NCI-H2196 treated with DMSO at 0.1 percent for 48 hours (cell line): ENCODE data around the gene ZCCHC8.
"Not testable (repeated sequence)": the region's sequence is repeated elsewhere in the genome, so short reads cannot be mapped to it uniquely, and the experiment has no call there.

Experiments used
- DNase-seq: peaks from one replicate; lab custom pipeline; 2025; ENCODE audit not compliant: unreplicated experiment; lab: John Stamatoyannopoulos, UW

The ZCCHC8 gene

GRCh38 chr12:122473543-122474323, 27.0 kb downstream of the ZCCHC8 start:
- no peak for DNase-seq

DNA sequence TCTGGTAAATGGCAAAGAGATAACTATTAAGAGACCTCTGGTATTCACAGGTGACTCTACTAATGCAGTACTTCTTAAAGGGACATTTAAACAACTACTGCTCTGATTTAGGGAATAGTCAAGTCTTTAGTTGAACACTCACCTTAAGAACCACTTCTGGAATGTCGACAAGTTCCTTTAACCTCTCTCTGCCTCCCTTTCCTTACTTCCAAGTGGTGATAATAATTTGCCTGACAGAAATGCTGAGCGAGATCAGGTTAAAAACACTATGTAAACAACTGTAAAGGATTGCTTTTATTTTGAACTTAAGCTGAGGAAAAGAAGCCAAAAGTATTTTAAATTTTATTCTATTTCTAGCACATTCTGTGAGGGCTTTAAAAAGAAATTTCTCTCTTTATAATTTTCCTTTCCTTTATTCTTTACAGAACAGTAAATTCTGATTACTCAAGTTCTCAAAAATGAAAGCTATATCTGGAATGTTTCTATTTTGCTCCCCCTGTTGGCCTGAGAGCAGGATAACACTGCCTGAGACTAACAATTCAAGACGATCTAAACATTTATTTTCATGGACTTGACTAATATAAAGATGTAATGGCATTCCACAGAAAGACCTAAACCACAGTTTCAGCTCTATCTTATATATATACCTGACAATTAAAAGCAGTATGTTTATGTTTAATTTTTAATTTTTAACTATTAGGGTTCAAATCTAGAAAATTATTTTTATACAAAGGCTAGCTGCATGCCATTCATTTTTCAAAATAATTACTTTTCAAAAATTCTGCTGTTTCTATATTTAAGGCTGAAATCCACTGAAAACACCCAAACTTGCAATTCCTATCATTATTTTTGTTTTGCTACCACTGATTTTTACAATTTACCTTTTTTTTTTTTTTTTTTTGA, 29.2 kb downstream of the ZCCHC8 start:
- peak; percentile 53 for DNase-seq

GRCh38 chr12:122470576-122470975, 30.2 kb downstream of the ZCCHC8 start:
- not testable (repeated sequence) for DNase-seq

GRCh38 chr12:122469856-122470255, 30.9 kb downstream of the ZCCHC8 start:
- DNase-seq = not testable (repeated sequence)

DNA sequence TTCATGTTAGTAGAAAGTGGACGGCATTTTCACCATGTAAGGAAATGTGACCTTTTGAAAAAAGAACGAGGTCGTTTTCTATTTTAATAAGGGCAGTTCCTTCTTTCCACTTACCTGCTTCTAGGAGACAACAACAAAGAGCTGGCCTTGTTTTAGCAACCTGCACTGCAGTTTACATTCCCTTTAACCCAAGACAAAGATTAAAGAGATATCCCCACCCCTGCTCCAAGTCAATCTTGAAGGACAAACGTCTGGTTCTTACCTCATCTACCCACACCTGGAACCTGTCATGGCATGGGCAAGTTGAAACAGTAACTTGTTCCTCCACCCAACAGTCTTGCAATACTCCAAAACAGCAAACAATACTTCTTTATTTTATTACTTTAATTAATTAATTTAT, 32.7 kb downstream of the ZCCHC8 start:
- no peak for DNase-seq

GRCh38 chr12:122464317-122465042, 36.3 kb downstream of the ZCCHC8 start:
- DNase-seq = not testable (repeated sequence)

- no peak for DNase-seq
Measured at GRCh38 chr12:122460641-122461040, 40.1 kb downstream of the ZCCHC8 start.

- DNase-seq = no peak
Measured at GRCh38 chr12:122460061-122460460, 40.7 kb downstream of the ZCCHC8 start.

GRCh38 chr12:122459211-122459610, 41.5 kb downstream of the ZCCHC8 start:
- no peak for DNase-seq

- no peak for DNase-seq
Measured at GRCh38 chr12:122458105-122459035, 42.4 kb downstream of the ZCCHC8 start.

DNA sequence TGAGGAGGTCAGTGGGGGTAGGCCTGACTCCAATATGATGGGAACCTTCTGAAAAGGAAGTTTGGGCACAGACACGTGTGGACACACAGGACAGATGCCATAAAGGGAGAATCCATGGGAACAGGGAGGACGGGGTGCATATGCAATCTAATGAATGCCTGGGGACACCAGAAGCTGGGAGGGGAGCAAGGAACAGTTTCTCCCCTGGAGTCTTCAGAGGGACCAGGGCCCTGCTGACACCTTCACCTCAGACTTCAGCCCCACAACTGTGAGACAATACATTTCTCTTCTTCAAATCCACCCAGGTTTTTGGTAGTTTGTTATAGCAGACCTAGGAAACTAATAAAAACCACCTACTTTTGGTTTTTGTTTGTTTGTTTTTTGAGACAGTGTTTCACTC, 43.1 kb downstream of the ZCCHC8 start:
- DNase-seq = no peak

DNA sequence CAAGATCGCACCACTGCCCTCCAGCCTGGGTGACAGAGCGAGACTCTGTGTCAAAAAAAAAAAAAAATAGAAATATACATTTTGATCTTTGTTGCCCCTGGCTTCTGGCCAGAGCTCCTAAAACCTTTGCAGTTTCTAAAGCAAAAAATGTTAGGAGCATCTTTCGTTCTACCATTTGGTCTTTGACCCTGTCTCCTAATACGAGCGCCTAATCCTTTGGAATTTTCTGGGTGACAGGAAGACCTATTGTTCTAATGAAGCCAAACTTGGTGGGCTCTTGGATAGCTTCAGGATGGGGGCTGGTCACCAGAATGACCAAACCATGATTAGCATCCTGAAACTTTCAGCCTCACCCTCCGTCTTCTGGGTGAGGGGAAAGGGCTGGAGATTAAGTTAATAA, 46.0 kb downstream of the ZCCHC8 start:
- no peak for DNase-seq

- DNase-seq = no peak
Measured at GRCh38 chr12:122454250-122454721, 46.4 kb downstream of the ZCCHC8 start.

- no peak for DNase-seq
Measured at GRCh38 chr12:122452701-122453285, 47.9 kb downstream of the ZCCHC8 start.

- DNase-seq = no peak
Measured at GRCh38 chr12:122449317-122449716, 51.4 kb downstream of the ZCCHC8 start.

GRCh38 chr12:122447825-122448224, 52.9 kb downstream of the ZCCHC8 start:
- DNase-seq = not testable (repeated sequence)

GRCh38 chr12:122446390-122446789, 54.3 kb downstream of the ZCCHC8 start:
- not testable (repeated sequence) for DNase-seq

GRCh38 chr12:122444071-122444470, 56.7 kb downstream of the ZCCHC8 start:
- not testable (repeated sequence) for DNase-seq

DNA sequence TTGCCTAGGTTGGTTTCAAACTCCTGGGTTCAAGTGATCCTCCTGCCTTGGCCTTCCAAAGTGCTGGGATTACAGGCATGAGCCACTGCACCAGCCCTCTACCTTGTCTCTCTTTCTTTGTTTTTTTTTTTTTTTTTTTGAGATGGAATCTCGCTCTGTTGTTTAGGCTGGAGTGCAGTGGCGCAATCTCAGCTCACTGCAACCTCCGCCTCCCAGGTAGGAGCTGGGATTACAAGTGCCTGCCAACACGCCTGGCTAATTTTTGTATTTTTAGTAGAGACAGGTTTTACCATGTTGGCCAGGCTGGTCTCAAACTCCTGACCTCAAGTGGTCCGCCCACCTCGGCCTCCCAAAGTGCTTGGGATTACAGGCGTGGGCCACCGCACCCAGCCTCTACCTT, 61.9 kb downstream of the ZCCHC8 start:
- DNase-seq = not testable (repeated sequence)

- no peak for DNase-seq
Measured at GRCh38 chr12:122437656-122438121, 63.0 kb downstream of the ZCCHC8 start.
